ENCODE measurements around the gene HOXB3. TPM values are rescaled to one million over a fixed set of nuclear protein-coding genes. Genes with fewer than 3 reads are reported as not detected.

HOXB3 gene
- total RNA-seq (ENCODE audit: low replicate concordance): 46.9 and 93.7 TPM in 2 replicates
- long read RNA-seq, partial matches to known transcripts: 0 of 8 reads
- long read RNA-seq, other reads (novel, unspliced or antisense): 8 of 8 reads

- DNase-seq (ENCODE audit: extremely low spot score, unreplicated experiment): no peak
Measured at GRCh38 chr17:48589831-48590606, at the start of gene HOXB3. HOXB3 (minus strand) TSS chr17:48590241; CDS start chr17:48552474, 37,767 bp downstream.

DNA sequence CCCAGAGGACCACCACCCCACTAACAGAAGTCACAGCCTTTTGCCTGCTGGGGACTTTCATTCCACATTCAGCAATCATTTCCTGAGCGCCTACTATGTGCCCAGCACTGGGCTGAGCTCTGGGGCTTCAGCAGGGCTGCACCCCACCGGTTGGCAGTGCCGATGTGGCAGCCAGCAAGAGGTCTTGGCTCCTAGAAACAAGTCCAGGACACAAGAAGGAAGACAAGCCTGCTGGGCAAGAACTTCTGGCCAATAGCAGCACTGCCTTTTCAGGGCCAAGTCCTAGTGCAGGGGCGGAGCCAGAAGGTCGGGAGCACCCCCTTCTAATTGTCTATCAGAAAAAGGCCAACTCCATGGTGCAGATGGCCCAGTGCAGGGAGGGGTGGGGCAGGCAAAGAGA lies 49.1 kb upstream of the HOXB3 start:
- no peaks in the 10 kb centered on the region for H3K9me3 Mint-ChIP-seq
- no peaks in the 10 kb centered on the region for H3K4me1 Mint-ChIP-seq (ENCODE audit: unreplicated experiment)
- no peak overlapping the region for H3K4me3 Mint-ChIP-seq
- no peak for TF ChIP-seq CTCF (conservative IDR thresholded peaks at IDR 0.05)
- H3K27ac Mint-ChIP-seq: no peak overlapping the region
- no peak for DNase-seq (ENCODE audit: extremely low spot score, unreplicated experiment)
- no peaks in the 10 kb centered on the region for H3K36me3 Mint-ChIP-seq
- peaks cover 100% of the 10 kb centered on the region for H3K27me3 Mint-ChIP-seq

More at GRCh38 chr17:48589831-48590606, at the start of gene HOXB3:
- peaks cover 42% of the 10 kb centered on the region for H3K36me3 Mint-ChIP-seq
- TF ChIP-seq CTCF (conservative IDR thresholded peaks at IDR 0.05): no peak
- peaks cover 96% of the 10 kb centered on the region for H3K27me3 Mint-ChIP-seq
- H3K4me1 Mint-ChIP-seq (ENCODE audit: unreplicated experiment): peaks cover 47% of the 10 kb centered on the region
- H3K9me3 Mint-ChIP-seq: no peaks in the 10 kb centered on the region
- peak within 1 kb of the TSS; percentile 91 for H3K4me3 Mint-ChIP-seq
- H3K27ac Mint-ChIP-seq: peak within 1 kb of the TSS; percentile 97

- DNase-seq (ENCODE audit: extremely low spot score, unreplicated experiment): no peak
- no peak overlapping the region for H3K4me3 Mint-ChIP-seq
- H3K4me1 Mint-ChIP-seq (ENCODE audit: unreplicated experiment): peaks cover 3% of the 10 kb centered on the region
- TF ChIP-seq CTCF (conservative IDR thresholded peaks at IDR 0.05): no peak
- no peaks in the 10 kb centered on the region for H3K9me3 Mint-ChIP-seq
- no peak overlapping the region for H3K27ac Mint-ChIP-seq
- peaks cover 100% of the 10 kb centered on the region for H3K27me3 Mint-ChIP-seq
- H3K36me3 Mint-ChIP-seq: no peaks in the 10 kb centered on the region
Measured at GRCh38 chr17:48637323-48638260, 47.6 kb upstream of the HOXB3 start.

GRCh38 chr17:48636177-48637018 lies 46.4 kb upstream of the HOXB3 start:
- Mint-ChIP-seq H3K4me3 (no peak overlapping the region), H3K27me3 (peaks cover 100% of the 10 kb centered on the region), H3K9me3 (no peaks in the 10 kb centered on the region), H3K4me1 (ENCODE audit: unreplicated experiment) (peaks cover 3% of the 10 kb centered on the region), H3K27ac (no peak overlapping the region), H3K36me3 (no peaks in the 10 kb centered on the region)
- peak; percentile 85 for TF ChIP-seq CTCF (conservative IDR thresholded peaks at IDR 0.05)
- peak; percentile 92 for DNase-seq (ENCODE audit: extremely low spot score, unreplicated experiment)

Measured in type B pancreatic cell (in vitro differentiated cells).